DOHH2 (cell line): ENCODE results near the gene NPR3.
A peak's percentile ranks its signal among the peaks of the same experiment; 100 is the strongest.

Source experiments
- H3F3A ChIP-seq: fragments of 200-600 bp; sonication (generic), shearing (Covaris generic); 2 replicates; pipeline ENCODE4 v1.6.0; 2016; ENCODE audit warnings: antibody characterized with exemption, mild to moderate bottlenecking; ENCODE audit not compliant: control insufficient read depth, insufficient read depth
- H3K27ac ChIP-seq: fragments of 200-600 bp; sonication (generic); 2 replicates; pipeline ENCODE4 v1.5.1; 2014; ENCODE audit warnings: low read depth, mild to moderate bottlenecking, low read length, moderate library complexity
- H3K27me3 ChIP-seq: fragments of 200-600 bp; sonication (generic); 2 replicates; pipeline ENCODE4 v1.6.1; 2014; ENCODE audit warnings: mild to moderate bottlenecking, low read length, mixed read lengths; ENCODE audit not compliant: control insufficient read depth
- H3K36me3 ChIP-seq: fragments of 200-600 bp; sonication (generic); 2 replicates; pipeline ENCODE4 v1.6.1; 2014; ENCODE audit warnings: mild to moderate bottlenecking, low read length, moderate library complexity, mixed read lengths; ENCODE audit not compliant: control insufficient read depth
- H3K4me1 ChIP-seq: fragments of 200-600 bp; sonication (generic); 2 replicates; pipeline ENCODE4 v1.6.1; 2014; ENCODE audit warnings: mild to moderate bottlenecking, low read length, mixed read lengths; ENCODE audit not compliant: control insufficient read depth
- H3K4me2 ChIP-seq: fragments of 200-600 bp; sonication (generic); 2 replicates; pipeline ENCODE4 v1.6.0; 2014; ENCODE audit warnings: mild to moderate bottlenecking, low read length, moderate library complexity
- H3K4me3 ChIP-seq: fragments of 200-600 bp; sonication (generic); 2 replicates; pipeline ENCODE4 v1.5.1; 2014; ENCODE audit warnings: mild to moderate bottlenecking, low read length, mixed read lengths
- H3K79me2 ChIP-seq: fragments of 200-600 bp; sonication (generic); 2 replicates; pipeline ENCODE4 v1.6.1; 2014; ENCODE audit warnings: mild to moderate bottlenecking, low read length, mixed read lengths; ENCODE audit not compliant: control insufficient read depth
- H3K9me2 ChIP-seq: fragments of 200-600 bp; sonication (generic); replicated peaks from 2 replicates; pipeline ENCODE4 v1.6.1; 2014; ENCODE audit warnings: mild to moderate bottlenecking, low read length, mixed read lengths; ENCODE audit not compliant: control insufficient read depth
- H3K9me3 ChIP-seq: fragments of 200-600 bp; sonication (generic); 2 replicates; pipeline ENCODE4 v1.6.1; 2014; ENCODE audit warnings: antibody characterized with exemption, low read length, mixed read lengths; ENCODE audit not compliant: control insufficient read depth, insufficient read depth
- H4K20me1 ChIP-seq: fragments of 200-600 bp; sonication (generic); 2 replicates; pipeline ENCODE4 v1.6.0; 2014; ENCODE audit warnings: low read depth, mild to moderate bottlenecking, antibody characterized with exemption, low read length, moderate library complexity; ENCODE audit not compliant: control insufficient read depth, insufficient read depth
- EZH2phosphoT487 ChIP-seq: fragments of 200-600 bp; sonication (generic); IDR thresholded peaks from 2 replicates; pipeline ENCODE4 v1.6.1; 2017; ENCODE audit warnings: borderline replicate concordance, mild to moderate bottlenecking, antibody characterized with exemption, low read length, moderate library complexity, mixed read lengths
- TF ChIP-seq, protein P1 (sequence below): fragments of 200-600 bp; sonication (generic); IDR thresholded peaks from one replicate; pipeline ENCODE4 v1.5.1; 2014; ENCODE audit warnings: antibody characterized with exemption, mild to moderate bottlenecking, low read depth, low read length; ENCODE audit not compliant: poor library complexity, severe bottlenecking

NPR3 gene

DNA sequence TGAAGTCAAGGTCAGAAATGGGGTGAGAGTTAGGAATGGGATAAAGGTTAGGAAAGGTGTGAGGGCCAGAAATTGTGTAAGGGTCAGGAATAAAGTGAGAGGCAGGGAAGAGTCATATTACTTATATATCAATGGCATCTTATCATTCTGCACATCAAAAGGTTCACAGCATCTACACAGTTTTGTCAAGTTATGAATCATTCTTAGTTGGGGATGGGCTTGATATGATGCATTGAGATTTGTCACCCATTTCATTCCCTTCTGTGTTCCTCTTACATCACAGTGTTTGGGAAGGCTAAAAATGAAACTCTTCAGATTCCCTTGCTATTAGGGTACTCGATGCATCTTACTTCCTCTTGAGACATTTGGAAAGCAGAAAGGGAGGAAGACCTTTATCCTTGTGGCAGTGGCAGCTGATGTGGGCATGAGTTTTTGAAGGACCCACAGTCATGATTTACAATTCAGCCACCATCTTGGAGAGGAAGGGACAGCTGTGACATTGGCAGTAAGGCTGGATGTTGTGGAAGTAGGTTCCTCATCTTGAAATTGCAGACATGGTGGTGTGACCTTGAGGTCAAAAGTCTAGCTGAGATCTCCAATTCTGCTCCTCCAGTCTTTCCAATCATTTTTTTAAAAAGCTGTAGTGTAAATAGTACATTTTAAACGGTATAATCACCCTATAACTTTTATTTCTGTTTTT is 24.2 kb upstream of the NPR3 start:
- Histone ChIP-seq H3K4me2 (no peak overlapping the region), H3K9me2 (no peaks in the 10 kb centered on the region), H3K4me1 (no peaks in the 10 kb centered on the region), H3K36me3 (no peaks in the 10 kb centered on the region), H3F3A (no peaks in the 10 kb centered on the region), H4K20me1 (no peaks in the 10 kb centered on the region), H3K27ac (no peak overlapping the region), H3K27me3 (no peaks in the 10 kb centered on the region), H3K4me3 (no peak overlapping the region), H3K9me3 (no peaks in the 10 kb centered on the region), H3K79me2 (no peaks in the 10 kb centered on the region)
- TF ChIP-seq, protein P1, sequence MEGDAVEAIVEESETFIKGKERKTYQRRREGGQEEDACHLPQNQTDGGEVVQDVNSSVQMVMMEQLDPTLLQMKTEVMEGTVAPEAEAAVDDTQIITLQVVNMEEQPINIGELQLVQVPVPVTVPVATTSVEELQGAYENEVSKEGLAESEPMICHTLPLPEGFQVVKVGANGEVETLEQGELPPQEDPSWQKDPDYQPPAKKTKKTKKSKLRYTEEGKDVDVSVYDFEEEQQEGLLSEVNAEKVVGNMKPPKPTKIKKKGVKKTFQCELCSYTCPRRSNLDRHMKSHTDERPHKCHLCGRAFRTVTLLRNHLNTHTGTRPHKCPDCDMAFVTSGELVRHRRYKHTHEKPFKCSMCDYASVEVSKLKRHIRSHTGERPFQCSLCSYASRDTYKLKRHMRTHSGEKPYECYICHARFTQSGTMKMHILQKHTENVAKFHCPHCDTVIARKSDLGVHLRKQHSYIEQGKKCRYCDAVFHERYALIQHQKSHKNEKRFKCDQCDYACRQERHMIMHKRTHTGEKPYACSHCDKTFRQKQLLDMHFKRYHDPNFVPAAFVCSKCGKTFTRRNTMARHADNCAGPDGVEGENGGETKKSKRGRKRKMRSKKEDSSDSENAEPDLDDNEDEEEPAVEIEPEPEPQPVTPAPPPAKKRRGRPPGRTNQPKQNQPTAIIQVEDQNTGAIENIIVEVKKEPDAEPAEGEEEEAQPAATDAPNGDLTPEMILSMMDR: no peak
- TF ChIP-seq EZH2phosphoT487: no peak

DNA sequence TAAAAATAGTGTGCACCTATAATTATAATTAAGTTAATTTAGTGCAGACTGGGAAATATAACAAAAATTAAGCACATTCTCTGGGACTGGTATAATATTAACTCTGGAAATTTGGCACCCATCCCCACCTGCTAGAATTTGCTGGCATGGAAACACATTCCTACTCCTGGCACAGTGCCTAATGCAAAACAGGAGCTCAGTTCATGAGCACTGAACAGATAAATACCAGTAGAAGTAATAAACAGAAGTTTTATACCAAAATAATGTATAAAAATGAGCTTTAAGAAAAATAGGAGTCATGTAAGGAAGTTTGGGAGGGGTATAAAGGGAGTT is 23.7 kb upstream of the NPR3 start:
- H3K4me2 ChIP-seq: no peak overlapping the region
- H4K20me1 ChIP-seq: no peaks in the 10 kb centered on the region
- no peak overlapping the region for H3K27ac ChIP-seq
- no peaks in the 10 kb centered on the region for H3K9me3 ChIP-seq
- no peaks in the 10 kb centered on the region for H3K9me2 ChIP-seq
- H3K4me3 ChIP-seq: no peak overlapping the region
- no peak for TF ChIP-seq EZH2phosphoT487
- TF ChIP-seq, protein P1: no peak
- no peaks in the 10 kb centered on the region for H3F3A ChIP-seq
- H3K36me3 ChIP-seq: no peaks in the 10 kb centered on the region
- H3K4me1 ChIP-seq: no peaks in the 10 kb centered on the region
- no peaks in the 10 kb centered on the region for H3K27me3 ChIP-seq
- H3K79me2 ChIP-seq: no peaks in the 10 kb centered on the region

DNA sequence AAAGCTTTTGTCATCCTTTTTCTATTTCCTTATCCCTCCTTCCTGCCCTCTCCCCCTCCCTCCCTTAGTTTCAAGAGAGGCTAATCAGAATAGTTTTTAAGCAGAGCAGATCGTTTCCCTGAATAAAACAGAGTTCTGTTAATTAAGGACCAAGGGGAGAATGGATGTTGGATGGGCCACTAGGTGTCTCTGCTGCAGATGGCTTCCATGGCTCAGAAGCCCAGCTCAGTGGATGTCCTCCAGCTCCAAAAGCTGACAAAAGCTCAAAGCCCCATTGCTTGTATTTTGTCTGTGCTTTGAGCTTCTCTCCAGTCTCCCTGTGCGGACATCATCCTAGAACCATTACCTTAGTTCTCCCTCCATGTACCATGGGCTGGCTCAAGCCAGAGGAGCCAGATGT is 21.0 kb upstream of the NPR3 start:
- H3K4me2 ChIP-seq: no peak overlapping the region
- H3K9me2 ChIP-seq: no peaks in the 10 kb centered on the region
- no peak overlapping the region for H3K27ac ChIP-seq
- H3K9me3 ChIP-seq: no peaks in the 10 kb centered on the region
- no peak for TF ChIP-seq EZH2phosphoT487
- TF ChIP-seq, protein P1: peak; percentile 29
- no peaks in the 10 kb centered on the region for H3F3A ChIP-seq
- no peaks in the 10 kb centered on the region for H3K36me3 ChIP-seq
- no peaks in the 10 kb centered on the region for H4K20me1 ChIP-seq
- no peak overlapping the region for H3K4me3 ChIP-seq
- no peaks in the 10 kb centered on the region for H3K79me2 ChIP-seq
- H3K4me1 ChIP-seq: no peaks in the 10 kb centered on the region
- no peaks in the 10 kb centered on the region for H3K27me3 ChIP-seq
